Measurements from ENCODE around the gene CACNA2D3. TPM values are rescaled to one million over a fixed set of nuclear protein-coding genes. Genes with fewer than 3 reads are reported as not detected.
A peak's percentile ranks its signal among the peaks of the same experiment; 100 is the strongest.

CACNA2D3 gene
- total RNA-seq, 1 experiment from 2014 or later: 0.59 TPM

- no TSS peak for BruUV-seq (replicated peaks)
- Histone ChIP-seq H3K4me2 (no peak overlapping the region), H3K36me3 (ENCODE audit: low read depth) (no peaks in the 10 kb centered on the region), H3K27ac (no peak overlapping the region), H3K27me3 (ENCODE audit: insufficient read depth, low read depth) (no peaks in the 10 kb centered on the region), H3K9me3 (ENCODE audit: insufficient read depth, low read depth) (no peaks in the 10 kb centered on the region), H3K4me1 (replicated peaks; ENCODE audit: insufficient read depth) (no peaks in the 10 kb centered on the region), H4K20me1 (ENCODE audit: insufficient read depth) (no peaks in the 10 kb centered on the region), H2AFZ (no peak overlapping the region), H3K9me2 (ENCODE audit: insufficient read depth) (no peaks in the 10 kb centered on the region), H3K79me2 (ENCODE audit: low read depth) (no peaks in the 10 kb centered on the region), H3K4me3 (no peak overlapping the region), H3F3A (ENCODE audit: insufficient read depth, low read depth) (no peaks in the 10 kb centered on the region)
- TF ChIP-seq EZH2 (IDR thresholded peaks at IDR 0.05; ENCODE audit: low read depth) (no peak), CTCF (conservative IDR thresholded peaks at IDR 0.05) (no peak)
- ChIA-PET POLR2A (ENCODE audit: unreplicated experiment) (interaction anchor here (0.7 kb wide), 1 partner anchor 1159 kb away, joined by 4 read pairs; no protein-coding TSS in a partner anchor), CTCF (no interaction called here)
- no peak for DNase-seq
- intact Hi-C loops (cut with micrococcal nuclease; ENCODE audit: unreplicated experiment): loop anchor here (5.0 to 10.0 kb wide), 3 partner anchors 637 to 1192 kb away; partner anchors contain the start of gene WNT5A
Observed at GRCh38 chr3:54850484-54851018, 728.2 kb downstream of the CACNA2D3 start.

- ChIA-PET CTCF (interaction anchor here (0.5 to 0.7 kb wide), 4 partner anchors 13 to 1937 kb away, joined by 3 to 5 read pairs (median 3); no protein-coding TSS in a partner anchor), POLR2A (ENCODE audit: unreplicated experiment) (no interaction called here)
- BruUV-seq (replicated peaks): no TSS peak
- Histone ChIP-seq H3K9me2 (ENCODE audit: insufficient read depth) (no peaks in the 10 kb centered on the region), H3F3A (ENCODE audit: insufficient read depth, low read depth) (no peaks in the 10 kb centered on the region), H3K27me3 (ENCODE audit: insufficient read depth, low read depth) (no peaks in the 10 kb centered on the region), H3K36me3 (ENCODE audit: low read depth) (no peaks in the 10 kb centered on the region), H3K4me3 (no peak overlapping the region), H3K9me3 (ENCODE audit: insufficient read depth, low read depth) (no peaks in the 10 kb centered on the region), H3K79me2 (ENCODE audit: low read depth) (no peaks in the 10 kb centered on the region), H3K4me2 (peak overlapping the region; percentile 20; the same call in 1 of the 2 replicates), H2AFZ (no peak overlapping the region), H3K4me1 (replicated peaks; ENCODE audit: insufficient read depth) (no peaks in the 10 kb centered on the region), H4K20me1 (ENCODE audit: insufficient read depth) (no peaks in the 10 kb centered on the region), H3K27ac (no peak overlapping the region)
- DNase-seq: peak in 1 of 2 experiments; percentile 67
- no peak for TF ChIP-seq EZH2 (IDR thresholded peaks at IDR 0.05; ENCODE audit: low read depth)
- TF ChIP-seq CTCF (conservative IDR thresholded peaks at IDR 0.05): peak; percentile 93
- intact Hi-C loops (cut with micrococcal nuclease; ENCODE audit: unreplicated experiment): loop anchor here (1.0 to 10.0 kb wide), 5 partner anchors 634 to 1189 kb away; partner anchors contain the start of gene WNT5A
Observed at GRCh38 chr3:54853573-54854404, 731.4 kb downstream of the CACNA2D3 start.

GRCh38 chr3:54856271-54856670 lies 733.9 kb downstream of the CACNA2D3 start:
- CTCF ChIA-PET: no interaction called here
- POLR2A ChIA-PET (ENCODE audit: unreplicated experiment): interaction anchor here (0.5 kb wide), 1 partner anchor 474 kb away, joined by 14 read pairs; no protein-coding TSS in a partner anchor
- intact Hi-C loops (cut with micrococcal nuclease; ENCODE audit: unreplicated experiment): loop anchor here (2.0 to 10.0 kb wide), 3 partner anchors 506 to 1395 kb away; no protein-coding TSS in a partner anchor

More at GRCh38 chr3:54856271-54856670, 733.9 kb downstream of the CACNA2D3 start:
- Histone ChIP-seq H2AFZ (no peak overlapping the region), H3K9me3 (ENCODE audit: insufficient read depth, low read depth) (no peaks in the 10 kb centered on the region), H4K20me1 (ENCODE audit: insufficient read depth) (no peaks in the 10 kb centered on the region), H3K4me1 (replicated peaks; ENCODE audit: insufficient read depth) (peaks cover 11% of the 10 kb centered on the region; the same call in 1 of the 2 replicates), H3F3A (ENCODE audit: insufficient read depth, low read depth) (no peaks in the 10 kb centered on the region), H3K36me3 (ENCODE audit: low read depth) (no peaks in the 10 kb centered on the region), H3K27ac (no peak overlapping the region), H3K4me3 (no peak overlapping the region), H3K79me2 (ENCODE audit: low read depth) (no peaks in the 10 kb centered on the region), H3K27me3 (ENCODE audit: insufficient read depth, low read depth) (no peaks in the 10 kb centered on the region), H3K9me2 (ENCODE audit: insufficient read depth) (no peaks in the 10 kb centered on the region), H3K4me2 (no peak overlapping the region)
- DNase-seq: no peak
- no peak for TF ChIP-seq EZH2 (IDR thresholded peaks at IDR 0.05; ENCODE audit: low read depth)
- TF ChIP-seq CTCF (conservative IDR thresholded peaks at IDR 0.05): no peak
- BruUV-seq (replicated peaks): no TSS peak

Data from PC-9 (cell line).